Stromal cell of bone marrow (primary cell): ENCODE measurements around the gene OR13F1.
"Not testable (repeated sequence)": the region's sequence is repeated elsewhere in the genome, so short reads cannot be mapped to it uniquely, and the experiment has no call there.

Experiments
- DNase-seq: peaks from one replicate; pipeline ENCODE4 v3.0.0-alpha.2; 2012; ENCODE audit warnings: low read depth

Gene OR13F1, protein sequence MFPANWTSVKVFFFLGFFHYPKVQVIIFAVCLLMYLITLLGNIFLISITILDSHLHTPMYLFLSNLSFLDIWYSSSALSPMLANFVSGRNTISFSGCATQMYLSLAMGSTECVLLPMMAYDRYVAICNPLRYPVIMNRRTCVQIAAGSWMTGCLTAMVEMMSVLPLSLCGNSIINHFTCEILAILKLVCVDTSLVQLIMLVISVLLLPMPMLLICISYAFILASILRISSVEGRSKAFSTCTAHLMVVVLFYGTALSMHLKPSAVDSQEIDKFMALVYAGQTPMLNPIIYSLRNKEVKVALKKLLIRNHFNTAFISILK

DNA sequence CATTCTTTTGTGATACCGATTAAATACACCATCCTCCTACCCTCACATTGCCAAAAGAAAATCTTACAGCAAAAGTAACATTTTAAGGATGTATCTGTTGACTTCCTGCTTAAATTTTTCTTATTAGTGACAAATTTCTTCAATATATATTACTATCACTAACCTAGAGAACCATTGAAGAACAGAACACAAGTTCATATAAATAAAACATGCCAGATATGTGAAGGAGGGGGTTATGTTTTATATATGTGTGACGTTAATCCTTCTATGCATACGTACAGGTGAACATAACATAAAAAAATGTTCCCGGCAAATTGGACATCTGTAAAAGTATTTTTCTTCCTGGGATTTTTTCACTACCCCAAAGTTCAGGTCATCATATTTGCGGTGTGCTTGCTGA, at the start of gene OR13F1:
Gene OR13F1 (plus strand): TSS at position 301 of the 400 bp plus-strand sequence. CDS start 0 bp downstream, at position 301.
- no peak for DNase-seq

DNA sequence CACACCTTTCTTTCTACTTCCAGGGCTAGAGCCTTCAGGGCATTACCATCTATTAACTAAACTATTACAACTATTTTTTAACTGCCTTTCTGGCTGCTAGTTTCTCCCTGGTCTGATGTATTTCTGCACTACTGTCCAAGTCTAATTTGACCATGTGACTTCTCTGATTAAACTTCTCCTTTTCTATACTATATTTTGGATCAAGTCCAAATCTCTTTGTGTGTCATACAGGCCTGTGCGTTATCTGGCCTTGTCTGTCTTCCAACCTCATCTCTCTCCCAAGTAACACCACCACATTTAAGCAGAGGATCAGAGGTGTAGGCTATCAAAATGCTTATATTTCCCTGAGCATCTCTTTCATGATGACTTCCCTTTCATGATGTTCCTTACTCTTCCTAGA, 47.2 kb upstream of the OR13F1 start:
- no peak for DNase-seq

DNA sequence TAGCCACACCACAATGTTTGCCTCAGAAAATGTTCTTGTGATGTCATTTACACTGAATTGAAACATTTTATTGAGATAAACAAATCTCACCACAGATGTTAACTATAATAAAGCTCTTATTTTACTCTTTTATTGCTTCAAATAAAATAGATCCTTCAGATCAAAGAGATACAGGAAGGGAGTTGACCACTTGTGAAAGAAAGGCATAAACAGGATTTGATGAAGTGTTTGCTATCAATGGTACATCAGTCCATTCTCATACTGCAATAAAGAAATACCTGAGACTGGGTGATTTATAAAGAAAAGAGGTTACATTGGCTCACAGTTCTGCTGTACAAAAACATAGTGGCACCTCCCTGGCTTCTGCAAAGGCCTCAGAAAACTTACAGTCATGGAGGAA, 40.2 kb upstream of the OR13F1 start:
- DNase-seq = no peak

DNA sequence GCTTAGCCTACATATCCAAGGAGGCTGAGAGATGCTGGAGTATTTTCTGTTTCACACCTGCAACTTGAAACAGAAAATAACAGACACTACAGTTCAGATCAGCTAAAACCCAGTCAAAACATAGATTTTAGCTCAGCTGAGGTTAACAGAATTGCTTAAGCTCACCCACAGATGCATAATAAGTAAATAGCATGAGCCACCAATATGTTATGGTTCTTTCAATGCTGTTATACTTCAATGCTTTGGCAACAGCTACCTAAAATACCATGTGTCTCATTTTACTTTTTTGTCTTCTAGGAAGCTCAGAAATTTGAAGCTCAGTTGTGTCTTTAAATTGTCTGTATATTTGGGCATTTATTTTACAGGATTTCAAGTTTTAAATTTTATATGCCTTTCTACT, 35.8 kb upstream of the OR13F1 start:
- no peak for DNase-seq

DNA sequence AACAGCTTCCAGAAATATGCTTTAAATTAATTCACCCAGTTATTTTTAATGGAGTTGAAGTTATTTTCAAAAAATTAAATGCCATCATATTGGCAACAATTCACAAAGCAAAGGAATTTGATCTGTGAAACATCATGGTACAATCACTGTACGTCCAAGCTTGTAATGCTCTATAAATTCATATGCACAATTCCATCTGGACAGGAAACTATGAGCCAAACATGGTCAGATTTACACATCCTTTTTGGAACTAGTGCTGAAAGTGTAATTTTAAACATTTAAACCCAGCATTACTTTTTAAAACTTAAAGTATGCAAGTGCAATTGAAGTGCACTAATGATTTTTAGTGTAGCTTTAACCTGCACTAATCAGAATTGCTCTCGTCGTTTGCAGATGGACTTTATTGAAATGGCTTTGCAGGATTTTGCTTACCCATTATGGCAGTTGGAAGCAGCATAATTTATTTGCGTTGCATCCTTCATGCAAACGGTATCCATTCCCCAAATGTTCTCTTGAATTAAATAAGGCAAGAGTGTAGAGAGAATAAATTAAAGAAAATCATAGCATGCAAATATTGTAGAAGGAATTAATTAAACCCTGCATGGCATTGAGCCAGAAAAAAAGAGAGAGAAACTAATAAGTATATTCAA, 21.0 kb upstream of the OR13F1 start:
- DNase-seq = no peak

DNA sequence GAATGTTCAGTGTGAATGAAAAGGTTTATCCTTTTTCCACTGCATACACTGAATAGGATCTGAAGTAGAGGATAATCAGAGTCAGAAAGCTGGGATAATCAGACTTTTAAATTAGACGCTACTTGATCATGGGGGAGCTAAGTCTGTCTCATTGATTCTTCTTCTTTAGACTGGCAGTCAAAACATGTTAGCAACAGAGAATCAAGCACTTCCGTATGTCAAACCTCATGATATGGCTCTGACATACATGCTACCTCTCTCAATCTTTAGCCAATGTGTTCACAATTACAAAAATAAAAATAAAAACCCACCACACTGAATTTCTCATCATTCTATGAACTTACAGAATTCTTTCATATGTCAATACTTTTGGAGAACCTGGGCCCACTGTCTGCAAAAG, 19.0 kb upstream of the OR13F1 start:
- DNase-seq = no peak

DNA sequence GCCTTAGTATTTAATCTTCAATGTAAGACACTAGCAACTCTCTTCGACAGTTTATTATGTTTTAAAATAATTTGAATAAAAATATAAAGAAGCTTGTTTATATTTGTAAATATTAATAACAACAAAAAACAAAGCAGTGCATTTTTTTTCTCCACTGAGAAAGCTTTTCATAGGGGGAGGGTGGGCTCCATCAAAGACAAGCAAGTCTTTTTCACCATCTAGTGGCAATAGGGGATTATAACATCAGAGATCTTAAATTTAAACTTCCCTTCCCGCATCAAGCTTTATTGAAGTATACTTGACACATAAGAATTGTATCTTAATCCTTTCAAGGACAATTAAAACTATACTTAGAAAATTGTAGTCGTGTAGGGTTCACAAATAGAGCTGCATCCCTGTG, 9.3 kb upstream of the OR13F1 start:
- DNase-seq = no peak

DNA sequence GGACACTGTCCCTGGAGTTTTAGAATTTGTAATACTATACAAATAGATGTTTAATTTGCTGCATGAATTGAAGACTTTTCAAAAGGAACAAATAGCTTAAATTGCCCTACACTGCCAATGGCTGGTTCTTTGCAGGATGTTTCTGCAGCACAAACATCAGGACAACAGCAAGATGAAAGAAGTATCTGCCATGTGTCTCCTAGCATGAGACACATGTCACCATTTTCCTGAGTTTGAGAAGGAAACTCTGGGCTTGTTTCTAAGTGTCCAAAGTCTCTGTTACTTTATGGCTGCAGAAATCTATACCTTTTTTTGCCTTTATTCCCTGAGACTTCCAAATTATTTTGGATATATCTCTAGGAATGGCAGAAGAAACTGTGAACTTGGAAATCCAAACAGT, 623 bp upstream of the OR13F1 start:
- DNase-seq = no peak

DNA sequence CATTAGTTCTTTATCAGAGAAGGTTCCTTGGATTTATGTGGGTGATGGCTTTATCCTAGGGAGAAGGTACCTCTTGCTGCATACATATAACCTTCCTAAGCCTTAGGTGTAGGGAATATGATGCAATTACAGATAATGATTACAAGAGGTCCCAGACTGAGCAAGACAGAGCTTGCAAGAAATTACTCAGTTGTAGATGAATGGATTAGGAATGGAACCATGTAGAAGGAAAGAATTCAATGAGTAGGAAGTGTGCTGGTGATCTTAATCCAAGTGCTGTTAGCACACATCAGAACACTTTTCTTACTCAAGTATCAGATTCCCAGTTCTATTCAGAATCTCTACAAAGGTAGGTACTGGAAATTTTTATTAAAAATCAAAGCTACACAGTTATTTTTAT, 2.5 kb downstream of the OR13F1 start:
- no peak for DNase-seq

DNA sequence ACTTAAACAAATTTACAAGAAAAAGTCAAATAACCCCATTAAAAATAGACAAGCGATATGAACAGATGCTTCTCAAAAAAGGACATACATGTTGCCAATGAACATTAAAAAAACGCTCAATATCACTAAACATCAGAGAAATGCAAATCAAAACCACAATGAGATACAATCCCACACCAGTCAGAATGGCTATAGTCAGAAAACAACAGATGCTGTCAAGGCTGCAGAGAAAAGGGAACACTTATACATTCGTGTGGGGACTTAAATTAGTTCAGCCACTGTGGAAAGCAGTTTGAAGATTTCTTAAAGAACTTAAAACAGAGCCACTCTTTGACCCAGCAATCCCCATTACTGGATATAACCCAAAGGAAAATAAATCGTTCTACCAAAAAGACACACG, 10.8 kb downstream of the OR13F1 start:
- no peak for DNase-seq

DNA sequence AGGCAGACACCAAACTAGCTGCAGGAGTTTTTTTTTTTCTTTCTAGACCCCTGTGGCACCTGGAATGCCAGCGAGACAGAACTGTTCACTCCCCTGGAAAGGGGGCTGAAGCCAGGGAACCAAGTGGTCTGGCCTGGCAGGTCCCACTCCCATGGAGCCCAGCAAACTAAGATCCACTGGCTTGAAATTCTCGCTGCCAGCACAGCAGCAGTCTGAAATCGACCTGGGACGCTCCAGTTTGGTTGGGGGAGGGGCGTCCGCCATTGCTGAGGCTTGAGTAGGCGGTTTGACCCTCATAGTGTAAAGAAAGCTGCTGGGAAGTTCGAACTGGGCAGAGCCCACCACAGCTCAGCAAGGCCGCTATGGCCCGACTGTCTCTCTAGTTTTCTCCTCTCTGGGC, 16.2 kb downstream of the OR13F1 start:
- DNase-seq = not testable (repeated sequence)

DNA sequence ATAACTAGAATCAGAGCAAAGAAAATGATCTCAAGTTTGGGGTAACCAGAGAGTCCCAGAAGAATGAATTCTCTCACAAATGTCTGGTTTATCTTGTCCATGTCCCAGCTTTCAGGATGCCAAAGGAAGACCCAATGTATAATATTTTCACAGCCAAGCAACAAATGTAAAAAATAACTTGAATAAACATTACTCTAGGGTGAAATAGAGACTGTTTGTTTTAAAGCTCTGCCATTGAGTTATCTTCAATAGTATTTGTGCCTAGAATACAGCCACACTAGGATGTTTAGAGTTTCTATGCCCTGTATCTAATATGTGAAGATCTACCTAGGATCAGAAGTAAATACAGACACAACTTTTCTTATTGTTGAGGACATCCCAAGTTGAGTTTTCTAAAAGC, 23.0 kb downstream of the OR13F1 start, which contains the start of gene OR13C4:
Gene OR13C4 (minus strand): TSS at position 101 of the 400 bp plus-strand sequence. CDS start 0 bp downstream, at position 101.
- DNase-seq = no peak

DNA sequence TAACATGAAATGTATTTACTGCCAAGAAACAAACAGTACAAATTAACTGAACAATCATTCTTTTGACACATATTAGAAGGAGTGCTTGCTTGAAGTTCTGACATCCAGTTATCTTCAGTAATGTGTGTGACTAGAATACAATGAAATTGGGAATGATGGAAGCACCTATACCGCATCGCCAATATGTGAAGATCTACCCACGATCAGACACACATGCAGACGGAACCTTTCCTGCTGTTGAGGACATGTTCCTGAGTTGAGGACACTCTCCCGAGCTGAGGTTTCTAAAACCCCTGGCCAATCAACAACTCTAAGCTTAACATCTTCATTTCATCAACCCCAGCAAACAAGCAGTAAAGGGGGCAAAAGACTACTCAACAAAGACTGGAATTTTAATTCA, 32.7 kb downstream of the OR13F1 start, which contains the start of gene OR13C3:
Gene OR13C3 (minus strand): TSS at position 101 of the 400 bp plus-strand sequence. CDS start 133 bp downstream, outside the sequence.
- DNase-seq = no peak

DNA sequence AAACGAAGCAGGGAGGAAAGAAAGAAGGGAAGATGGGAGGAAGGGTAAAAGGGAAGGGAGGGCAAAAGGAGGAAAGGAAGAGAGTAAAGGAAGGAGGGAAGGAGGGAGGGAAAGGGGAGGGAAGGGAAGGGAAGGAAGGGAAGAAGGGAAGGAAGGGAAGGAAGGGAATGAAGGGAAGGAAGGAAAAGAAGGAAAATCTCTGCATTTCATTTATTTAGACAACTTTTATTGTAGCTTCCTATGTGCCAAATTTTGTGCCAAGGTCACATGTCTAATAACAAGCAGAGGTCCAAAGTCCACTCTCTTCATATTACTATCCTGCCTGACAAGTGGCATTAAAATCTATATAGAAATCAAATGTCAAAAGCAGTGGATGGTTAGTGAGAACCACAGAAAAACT, 35.2 kb downstream of the OR13F1 start:
- no peak for DNase-seq

DNA sequence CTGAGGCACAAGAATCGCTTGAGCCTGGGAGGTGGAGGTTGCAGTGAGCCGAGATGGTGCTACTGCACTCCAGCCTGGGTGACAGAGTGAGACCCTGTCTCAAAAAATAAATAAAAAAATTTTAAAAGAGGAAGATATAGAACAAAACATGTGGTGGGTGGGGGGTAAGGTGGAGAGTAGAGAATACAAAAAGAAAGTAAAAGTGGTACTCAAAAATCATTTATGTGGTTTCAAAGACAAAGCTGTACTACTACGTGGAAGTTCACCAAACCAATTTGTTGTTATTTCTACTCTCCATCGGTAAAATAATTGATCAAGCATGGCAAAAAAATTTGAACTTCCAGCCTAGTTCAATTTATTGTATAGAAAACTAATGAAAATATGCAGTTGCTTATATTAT, 40.6 kb downstream of the OR13F1 start:
- no peak for DNase-seq

DNA sequence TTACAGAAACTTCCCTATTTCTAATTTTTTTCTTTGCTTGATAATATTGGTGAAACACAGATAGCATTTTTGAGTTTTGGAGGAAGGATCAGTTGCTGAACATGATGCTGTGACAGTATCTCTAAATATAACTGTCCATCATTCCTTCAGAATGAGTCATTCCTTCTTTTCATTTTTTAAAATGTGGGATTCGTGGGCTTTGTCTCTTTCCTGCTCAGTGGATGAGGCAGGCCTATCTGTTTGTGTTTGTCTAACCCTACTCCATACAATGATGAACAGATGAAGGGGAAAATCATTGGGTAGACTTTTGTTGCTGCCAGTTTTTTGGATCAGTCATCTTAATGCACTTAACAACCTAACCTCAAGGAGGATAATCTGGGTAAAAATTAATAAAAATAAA, 49.2 kb downstream of the OR13F1 start:
- peak; percentile 6 for DNase-seq
